Stimulated activated CD4-positive, alpha-beta T cell treated with anti-CD3 and anti-CD28 coated beads, TNF-alpha, amount 100 ng/mL, for 1 hour (primary cell): Measurements from ENCODE around the gene SRPRB.
"Not testable (repeated sequence)": the region's sequence is repeated elsewhere in the genome, so short reads cannot be mapped to it uniquely, and the experiment has no call there.

Experiments
- DNase-seq, 3 donors: peaks; one replicate each; pipeline ENCODE4 v3.0.0-alpha.2; 2020; ENCODE audit warnings: low read depth in 3 of 3, low spot score in 1 of 3

Gene SRPRB

DNA sequence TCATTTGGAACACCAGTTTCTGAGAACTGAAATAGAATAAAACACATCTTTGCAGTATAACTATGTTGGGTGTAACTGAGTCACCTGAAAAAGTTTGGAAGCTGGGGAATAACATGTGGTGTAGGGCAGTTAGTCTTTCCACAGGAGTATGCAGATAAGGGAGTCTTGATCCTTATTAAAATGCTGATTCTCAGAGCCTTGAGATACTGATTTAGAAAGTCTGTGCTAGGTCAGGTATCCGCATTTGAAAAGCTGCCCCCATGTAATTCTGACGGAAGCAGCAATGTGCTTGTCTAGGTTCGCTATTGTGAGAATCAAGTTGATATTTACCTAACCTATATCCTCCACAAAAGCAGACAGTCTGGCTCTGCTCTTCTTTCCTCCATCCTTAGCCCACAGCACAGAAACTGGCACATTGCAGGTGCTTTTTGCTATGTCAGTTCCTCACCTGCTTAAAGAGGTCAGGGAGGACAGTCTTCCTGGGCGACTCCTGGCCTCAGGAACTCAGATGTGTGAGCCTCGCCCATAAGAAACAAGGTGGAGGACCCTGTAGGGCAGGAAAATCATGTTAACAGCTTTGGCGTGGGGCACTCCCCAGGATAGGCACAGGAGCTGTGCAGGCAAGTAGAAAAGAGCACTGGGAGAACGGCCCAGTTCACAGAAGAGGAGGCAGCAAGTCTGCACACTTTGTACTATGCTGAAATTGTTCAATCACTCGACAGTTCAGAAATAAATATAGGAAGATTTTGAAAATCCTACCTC, 27.6 kb upstream of the SRPRB start:
- DNase-seq: no peak

DNA sequence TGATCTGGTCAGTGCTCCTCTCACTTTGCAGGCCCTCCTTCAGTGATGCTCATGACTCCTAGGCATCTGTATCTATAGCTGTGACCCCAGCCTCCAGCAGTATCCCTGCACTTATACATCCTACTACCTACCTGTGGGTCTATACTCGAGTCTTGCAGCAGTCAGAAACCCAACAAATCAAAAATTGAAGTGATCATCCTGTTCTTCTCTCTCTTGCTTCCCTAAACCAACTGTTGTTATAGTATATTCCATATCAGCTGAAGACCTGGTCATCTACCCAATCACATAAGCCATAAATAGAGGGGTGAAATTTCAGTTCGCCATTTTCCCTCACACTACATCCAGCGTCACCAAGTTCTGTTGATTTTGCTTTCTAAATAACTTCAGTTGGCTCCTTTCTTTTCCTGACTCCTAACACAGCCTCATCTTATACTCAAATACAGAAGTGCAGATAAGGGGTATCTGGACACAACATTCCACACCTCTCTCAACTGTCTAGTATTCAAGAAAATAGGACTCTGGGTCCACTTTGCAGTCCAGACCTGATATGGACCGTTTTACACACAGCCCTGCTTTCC, 25.9 kb upstream of the SRPRB start:
- no peak for DNase-seq

DNA sequence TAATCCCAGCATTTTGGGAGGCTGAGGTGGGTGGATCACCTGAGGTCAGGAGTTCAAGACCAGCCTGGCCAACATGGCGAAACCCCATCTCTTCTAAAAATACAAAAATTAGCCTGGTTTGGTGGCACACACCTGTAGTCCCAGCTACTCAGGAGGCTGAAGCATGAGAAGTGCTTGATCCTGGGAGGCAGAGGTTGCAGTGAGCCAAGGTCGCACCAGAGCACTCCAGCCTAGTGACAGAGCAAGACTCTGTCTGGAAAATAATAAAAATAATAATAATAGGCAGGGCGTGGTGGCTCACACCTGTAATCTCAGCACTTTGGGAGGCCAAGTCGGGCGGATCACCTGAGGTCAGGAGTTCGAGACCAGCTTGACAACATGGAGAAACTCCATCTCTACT, 24.9 kb upstream of the SRPRB start:
- DNase-seq: not testable (repeated sequence)

DNA sequence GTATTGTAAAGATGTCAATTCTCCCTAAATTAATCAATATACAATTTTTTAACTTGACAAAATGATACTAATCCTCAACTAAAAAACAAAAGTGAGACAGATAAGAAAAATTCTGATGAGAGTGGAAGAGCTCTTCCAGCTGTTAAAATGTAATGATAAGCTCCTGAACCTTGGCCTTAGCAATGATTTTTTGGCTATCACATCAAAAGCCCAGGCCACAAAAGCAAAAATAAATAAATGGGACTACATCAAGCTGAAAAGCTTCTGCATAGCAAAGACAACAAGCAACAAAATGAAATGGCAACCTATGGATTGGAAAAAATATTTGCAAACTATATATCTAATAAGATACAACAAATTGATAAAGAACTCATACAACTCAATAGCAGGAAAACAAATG, 24.0 kb upstream of the SRPRB start:
- DNase-seq: no peak

DNA sequence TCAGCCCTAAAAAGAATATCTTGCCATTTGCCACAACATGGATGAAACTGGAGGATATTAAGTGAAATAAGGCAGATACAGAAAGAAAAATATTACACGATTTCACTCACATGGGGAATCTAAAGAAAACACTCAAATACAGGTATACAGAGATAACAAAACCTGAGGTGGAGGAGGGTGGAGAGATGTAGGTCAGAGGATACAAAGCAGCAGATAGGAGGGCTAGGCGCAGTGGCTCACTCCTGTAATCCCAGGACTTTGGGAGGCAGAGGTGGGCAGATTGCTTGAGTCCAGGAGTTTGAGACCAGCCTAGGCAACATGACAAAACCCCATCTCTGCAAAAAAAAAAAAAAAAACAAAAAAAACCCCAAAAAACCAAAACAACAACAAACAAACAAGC, 23.2 kb upstream of the SRPRB start:
- DNase-seq: no peak

DNA sequence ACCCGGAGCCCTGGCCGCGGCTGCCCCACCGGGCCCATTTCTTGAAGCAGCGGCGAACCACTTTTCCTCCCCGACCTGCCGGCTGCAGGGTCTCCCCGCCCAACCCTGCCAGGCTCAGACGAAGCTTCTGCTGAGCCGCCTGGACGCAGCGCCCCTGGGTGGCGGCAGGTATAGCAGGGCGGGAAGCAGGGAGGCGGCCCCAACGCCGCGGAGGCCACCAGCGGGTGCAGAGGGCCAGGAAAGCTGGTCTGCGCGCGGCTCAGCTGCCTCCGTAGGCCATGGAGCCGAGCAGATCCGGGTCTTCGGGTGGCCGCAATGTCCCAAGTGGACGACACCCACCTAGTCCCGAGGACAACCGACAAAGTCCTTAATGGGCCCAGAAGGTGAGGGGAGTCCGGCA, 21.9 kb upstream of the SRPRB start:
- DNase-seq: no peak

DNA sequence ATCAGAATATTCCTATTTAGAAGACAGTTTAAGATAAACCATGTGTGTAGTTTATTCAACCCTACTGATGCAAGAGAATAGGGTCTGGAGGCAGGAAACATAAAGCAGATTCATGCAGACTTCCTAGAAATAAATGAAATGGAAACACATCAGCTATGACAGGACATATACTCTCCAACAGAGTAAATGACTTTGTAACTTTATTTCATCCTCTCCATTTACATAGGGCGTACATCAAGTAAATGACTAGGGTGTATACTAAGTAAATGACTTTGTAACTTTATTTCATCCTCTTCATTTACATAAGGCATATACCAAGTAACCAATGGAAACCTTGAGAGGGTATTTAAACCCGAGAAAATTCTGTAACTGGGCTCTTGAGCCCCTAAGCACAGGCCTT, 17.6 kb upstream of the SRPRB start:
- no peak for DNase-seq

DNA sequence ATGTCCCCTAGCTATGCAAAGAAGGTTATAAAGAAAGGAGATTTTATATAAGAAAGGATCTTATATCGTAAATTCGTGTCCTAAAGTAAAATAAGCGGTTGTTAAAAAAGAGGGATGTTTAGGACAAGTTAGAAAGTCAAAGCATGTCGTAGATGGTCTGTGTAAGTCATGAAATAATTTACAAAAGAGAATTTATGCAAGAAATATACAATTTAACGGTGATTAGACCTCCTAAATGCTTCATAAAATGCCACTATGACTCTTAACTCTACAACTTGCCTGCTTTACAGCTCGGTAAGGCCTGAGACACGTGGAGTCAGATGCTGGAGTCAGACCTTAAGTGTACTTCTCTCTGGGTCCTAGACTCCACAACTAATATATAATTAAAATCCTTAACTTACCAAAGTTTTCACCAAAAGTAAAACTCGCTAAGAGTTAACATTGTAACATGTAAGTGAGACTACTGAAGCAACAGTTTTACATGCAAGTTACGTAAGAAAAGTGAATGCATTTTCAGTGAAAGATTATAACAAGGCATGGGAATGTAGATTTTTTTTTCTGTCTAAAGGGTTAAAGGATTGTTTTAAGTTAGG, 13.3 kb upstream of the SRPRB start:
- no peak for DNase-seq

DNA sequence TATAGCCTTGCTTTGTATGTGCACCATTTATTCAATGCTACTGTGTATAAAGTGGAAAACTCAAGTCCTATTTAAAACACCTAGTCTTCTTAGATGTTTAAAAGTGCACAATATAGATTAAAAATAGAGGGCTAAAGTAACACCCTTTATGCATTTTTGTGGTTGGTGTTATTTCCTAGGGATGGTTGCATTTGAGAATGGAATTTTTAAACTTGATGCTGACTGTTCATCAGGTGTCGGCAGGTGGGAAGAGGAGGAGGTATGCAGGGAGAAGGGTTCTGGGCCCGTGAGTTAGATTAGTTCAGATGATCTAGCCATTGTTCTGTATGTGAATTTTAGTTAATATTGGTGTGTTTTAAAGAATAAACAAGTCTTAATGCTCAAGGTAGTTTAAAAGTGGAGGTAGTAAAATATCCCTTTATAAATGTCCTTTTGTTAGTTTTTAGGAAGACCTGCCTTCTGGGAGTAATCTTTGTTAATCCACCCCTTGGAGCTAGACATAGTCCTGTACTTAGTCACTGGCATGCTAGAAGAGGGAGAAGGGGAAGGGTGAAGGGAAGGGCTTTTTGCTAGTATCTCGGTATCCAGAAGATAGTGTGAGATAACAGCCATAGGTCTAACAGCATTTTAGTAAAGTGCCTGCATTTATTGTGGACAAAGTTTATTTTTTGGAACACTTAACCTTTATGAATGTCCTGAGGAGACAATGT, 8.1 kb upstream of the SRPRB start:
- no peak for DNase-seq

DNA sequence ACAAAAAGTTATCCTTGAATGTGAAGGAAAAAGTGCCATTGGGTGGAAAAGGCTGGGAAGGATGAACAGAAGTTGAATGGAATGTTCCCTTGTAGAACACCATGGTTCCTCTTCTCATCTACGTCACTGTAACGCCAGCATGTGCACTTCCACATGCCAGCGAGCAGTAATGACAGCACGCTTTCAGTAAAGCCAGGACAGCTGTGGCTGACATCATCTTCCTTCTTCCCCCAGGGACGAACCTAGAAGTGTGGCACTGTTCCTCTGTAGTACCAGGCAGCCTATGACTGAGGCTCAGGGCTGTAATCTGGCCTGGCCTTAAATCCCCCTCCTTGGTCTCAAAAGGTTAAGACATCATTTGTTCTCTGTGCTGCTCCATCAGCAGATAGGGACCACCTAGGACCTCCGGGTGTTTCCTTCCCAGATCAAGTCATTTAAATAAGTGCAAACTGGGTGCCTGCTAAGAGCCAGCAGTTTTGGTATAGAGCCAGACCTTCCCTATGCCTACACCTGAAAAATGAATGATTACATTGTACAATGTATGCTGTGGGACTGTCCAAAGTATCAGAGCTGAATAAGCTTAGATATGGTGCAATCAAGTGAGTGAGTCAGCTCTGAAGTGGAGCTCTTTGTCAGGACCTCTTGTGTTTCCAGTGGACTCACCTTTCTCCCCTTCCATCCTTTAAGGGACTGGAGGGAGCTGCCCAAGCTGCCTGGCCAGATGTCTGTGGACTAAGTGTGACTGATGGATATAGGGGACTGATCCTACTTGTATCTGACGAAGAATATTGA, 5.6 kb upstream of the SRPRB start:
- DNase-seq: no peak

DNA sequence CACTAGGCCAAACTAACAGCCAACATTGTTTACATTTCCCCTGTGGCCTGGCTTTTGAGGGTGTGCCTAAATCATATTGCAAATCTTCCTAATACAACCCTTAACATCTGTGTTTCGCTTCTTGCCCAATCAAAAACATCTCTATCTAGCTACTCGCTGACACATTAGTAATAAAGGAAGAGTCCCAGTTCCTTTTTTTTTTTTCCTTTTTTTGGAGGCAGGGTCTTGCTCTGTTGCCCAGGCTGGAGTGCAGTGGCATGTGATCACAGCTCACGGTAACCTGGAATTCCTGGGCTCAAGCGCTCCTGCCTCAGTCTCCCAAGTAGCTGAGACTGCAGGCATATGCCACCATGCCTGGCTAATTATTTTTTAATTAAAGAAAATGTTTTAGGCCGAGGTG, 2.1 kb upstream of the SRPRB start:
- DNase-seq: no peak

DNA sequence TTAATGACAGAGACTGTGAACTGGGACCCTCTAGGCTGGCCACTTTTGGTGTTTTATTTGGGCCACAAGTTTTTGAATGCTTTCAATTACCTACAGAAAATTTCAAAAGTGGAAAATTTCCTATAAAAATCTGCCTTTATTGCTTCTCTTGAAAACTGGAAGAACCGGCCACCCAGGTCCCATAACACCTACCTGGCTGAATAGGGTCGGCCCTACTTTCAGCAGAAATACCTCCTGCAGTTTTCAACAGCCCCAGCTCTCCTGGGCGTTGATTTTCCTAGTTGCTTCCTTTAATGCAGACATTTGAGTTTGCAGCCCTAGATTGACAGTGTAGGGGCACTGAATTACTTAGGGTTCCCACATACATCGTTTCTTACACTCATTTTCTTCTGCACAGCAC, 719 bp upstream of the SRPRB start:
- no peak for DNase-seq

DNA sequence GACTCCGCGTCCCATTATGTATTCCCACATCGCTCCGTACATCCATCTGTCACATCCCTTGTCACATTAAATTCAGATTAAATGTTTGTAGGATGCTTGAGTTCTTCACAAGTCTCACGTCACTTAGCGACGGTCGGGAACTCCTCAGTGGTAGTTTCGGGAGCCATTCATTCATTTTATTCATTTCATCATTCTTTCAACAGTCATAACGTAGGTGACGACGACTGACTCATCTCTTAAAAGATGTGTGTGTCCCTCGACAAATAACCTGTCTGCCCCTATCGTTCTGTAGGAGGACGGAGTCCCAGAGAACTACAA, 272 bp upstream of the SRPRB start:
- DNase-seq: no peak

DNA sequence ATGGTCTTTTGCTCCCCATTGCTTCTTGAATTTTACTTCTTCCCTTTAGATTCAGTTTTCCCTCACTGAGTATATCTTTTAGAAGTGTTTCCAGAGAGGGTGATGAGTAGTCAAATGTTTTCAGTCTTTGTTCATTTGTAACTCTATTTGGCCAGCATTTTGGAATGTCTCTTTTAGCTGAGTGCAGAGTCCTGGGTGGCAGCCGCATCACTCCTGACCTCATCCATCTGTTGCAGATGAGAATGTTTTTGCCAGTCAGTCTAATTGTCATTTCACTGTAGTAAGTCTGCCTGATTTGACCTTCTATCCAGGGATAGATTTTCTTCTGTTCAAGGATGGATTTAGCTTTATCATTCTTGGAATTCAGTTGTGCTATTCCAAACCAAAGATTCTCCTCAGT, 7.3 kb downstream of the SRPRB start:
- DNase-seq: no peak

DNA sequence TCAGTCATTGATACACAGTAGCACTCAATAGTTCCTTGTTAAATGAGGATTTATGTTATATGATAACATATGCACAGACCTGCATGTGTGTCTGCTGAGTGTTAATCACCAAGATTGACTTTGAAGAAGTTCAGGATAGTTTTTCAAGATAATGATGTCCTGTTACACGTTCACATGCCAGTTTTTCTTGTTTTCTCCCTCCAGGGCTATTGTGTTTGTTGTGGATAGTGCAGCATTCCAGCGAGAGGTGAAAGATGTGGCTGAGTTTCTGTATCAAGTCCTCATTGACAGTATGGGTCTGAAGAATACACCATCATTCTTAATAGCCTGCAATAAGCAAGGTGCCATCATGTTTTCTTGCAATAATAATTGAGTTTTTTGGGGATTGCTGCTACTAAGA, 9.8 kb downstream of the SRPRB start:
- DNase-seq: no peak

DNA sequence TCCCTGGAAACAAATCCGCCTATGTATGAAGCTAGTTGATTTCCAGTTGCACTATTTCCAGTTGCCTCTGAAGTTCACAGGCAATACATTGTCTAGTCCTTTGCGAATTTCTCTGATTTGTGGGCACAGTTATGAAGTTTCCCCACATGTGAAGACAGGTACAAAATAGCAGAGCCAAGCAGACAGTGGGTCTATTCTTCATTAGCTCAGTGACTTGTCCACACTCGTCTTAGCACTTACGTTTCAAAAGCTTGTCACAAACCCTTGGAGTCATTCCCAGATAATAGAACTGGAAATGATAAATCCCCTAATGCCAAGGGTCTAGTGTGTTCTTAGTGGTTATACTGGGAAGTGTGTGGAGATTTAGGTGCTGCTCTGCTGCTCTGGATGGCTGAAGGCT, 14.5 kb downstream of the SRPRB start:
- DNase-seq: no peak

DNA sequence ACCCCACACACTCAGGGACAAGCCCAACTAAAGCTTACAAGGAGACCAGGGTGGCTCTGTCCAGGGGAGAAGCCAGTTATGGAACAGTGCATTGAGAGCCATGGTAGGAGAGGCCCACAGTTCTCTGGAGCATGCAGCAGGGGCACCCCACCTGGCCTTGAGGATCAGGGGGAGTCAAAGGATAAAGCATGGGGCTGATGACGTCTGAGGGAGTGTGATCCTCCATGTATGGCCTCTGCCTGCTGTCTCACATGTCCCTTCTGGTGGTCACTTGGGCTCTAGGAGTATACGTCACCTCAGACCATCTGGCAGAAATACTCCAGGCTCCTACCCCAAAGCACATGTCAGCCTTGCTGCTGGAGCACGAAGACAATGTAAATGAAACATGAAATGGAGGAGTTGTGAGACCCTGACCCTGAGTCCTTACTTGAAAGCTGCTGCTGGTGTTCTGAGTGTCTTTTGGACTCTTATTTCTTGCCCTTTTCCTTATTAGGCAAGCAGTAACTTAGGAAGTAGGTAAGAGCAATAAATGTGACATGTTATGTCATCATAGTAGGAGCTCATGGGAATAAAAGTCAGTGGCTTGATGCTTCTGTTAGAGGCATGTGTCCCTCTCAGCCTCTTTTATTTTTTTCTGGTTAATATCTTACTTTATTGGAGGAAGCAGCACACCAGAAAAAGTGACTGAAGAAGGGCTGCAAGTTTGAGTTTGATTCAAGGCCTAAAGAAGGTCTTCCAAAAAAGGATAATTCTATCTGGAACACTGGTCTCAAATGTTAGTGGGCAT, 15.5 kb downstream of the SRPRB start:
- DNase-seq: no peak

DNA sequence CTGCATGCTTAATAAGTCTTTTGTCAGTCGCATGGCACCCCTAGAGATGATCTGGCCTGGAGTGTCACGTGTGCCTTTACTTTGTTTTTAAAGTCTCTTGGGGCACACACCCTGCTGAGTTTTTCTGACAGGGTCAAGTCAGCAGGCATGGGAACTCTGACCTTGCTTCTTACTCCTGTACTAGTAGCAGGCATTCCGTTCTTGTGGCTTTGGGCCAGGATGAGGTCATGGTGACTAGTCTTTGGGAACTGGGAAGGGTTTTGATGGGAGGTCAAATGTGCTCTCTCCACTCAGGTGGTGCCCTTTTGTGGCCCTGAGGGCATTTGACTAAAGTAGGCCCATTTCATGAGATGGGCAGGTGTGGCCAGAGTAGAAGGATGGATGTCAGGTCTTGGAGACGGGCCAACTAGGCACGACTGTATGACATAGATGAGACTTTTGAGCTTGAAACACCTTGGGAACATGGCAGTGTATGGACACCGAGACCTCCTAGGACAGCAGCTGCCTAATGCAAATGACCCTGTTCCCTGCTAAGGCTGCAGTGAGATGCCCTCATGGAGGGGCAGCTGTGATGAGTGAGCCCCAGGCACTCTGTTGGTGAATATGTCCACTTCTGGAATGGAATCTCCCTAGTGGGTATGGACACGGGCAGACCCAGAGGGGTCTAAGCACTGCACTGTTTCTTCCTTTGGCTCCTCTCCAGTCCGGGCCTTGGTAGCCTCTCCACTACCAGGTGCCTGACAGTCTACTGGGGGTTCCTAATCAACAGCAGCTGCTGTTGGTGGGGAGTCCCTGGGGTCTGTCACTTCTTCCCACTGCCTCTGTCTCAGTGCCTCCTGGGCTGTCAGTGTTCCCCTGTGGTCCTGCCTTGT, 16.4 kb downstream of the SRPRB start:
- DNase-seq: no peak

DNA sequence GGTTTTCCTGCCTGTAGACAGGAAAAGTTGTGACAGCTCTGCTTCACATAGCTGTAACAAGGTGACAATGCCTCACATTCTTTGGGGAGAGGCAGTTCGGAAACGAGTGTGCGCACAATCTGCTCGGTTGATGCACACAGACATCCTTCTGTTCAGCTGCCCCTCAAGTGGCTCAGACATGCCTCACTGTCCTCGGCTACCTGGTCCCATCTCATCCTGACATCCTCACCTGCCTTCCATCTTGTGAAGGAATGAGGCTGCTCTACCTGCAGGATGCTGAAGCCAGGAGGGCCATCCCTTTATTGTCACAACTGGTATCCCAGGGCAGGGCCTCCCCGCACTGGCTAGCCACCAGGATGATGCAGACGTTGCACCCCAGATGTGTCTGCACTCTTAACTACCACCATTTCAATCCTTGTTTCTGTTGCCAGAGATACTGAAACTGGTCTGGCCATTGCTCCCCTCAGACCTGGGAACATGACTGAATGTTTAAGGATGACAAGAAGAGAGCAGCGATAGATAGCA, 19.4 kb downstream of the SRPRB start:
- DNase-seq: no peak
